HG03354 (cell line): ENCODE results near the gene CD14.
"Not testable (repeated sequence)": the region's sequence is repeated elsewhere in the genome, so short reads cannot be mapped to it uniquely, and the experiment has no call there.

Experiments used
- ATAC-seq: cut with Tn5 transposase; IDR thresholded peaks from one replicate; pipeline ENCODE4 v1.9.1; 2021; ENCODE audit warnings: mild to moderate bottlenecking; ENCODE audit not compliant: unreplicated experiment, poor library complexity, severe bottlenecking

CD14 gene

DNA sequence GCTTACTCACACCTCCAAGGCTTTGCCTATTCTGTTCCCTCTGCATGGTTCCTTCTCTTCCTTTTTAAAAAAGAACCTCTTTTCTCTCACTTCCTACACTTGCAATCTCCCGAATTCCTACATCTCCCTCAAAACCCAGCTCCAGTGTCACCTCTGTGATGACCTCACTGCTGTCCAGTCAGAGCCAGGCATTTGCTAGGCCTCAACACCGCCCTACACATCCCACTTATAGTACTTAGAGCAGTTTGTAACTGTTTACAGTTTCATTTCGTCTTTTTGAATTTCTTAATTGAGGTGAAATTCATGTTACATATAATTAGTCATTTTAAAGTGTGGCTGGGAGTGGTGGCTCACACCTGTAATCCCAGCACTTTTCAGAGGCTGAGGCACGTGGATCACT is 30.8 kb downstream of the CD14 start:
- ATAC-seq, result no peak

DNA sequence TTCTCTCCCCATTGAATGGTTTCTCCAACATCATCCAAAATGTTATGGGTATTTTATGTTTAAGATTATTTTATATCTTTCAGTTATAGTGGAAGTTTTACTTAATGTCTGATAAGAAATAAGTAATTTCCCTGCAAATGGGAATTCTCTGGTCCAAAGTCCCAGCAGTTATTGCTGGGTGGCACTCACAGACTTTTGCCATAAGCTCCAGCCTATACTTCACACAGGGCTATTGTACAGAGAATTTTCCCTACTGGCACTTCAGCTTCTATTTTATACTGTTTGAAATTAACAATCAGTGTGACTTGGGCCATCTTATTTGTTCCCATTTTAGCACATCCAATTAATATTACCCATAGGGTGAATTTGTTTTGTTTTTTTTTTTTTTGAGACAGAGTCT is 32.9 kb downstream of the CD14 start:
- ATAC-seq, result no peak

DNA sequence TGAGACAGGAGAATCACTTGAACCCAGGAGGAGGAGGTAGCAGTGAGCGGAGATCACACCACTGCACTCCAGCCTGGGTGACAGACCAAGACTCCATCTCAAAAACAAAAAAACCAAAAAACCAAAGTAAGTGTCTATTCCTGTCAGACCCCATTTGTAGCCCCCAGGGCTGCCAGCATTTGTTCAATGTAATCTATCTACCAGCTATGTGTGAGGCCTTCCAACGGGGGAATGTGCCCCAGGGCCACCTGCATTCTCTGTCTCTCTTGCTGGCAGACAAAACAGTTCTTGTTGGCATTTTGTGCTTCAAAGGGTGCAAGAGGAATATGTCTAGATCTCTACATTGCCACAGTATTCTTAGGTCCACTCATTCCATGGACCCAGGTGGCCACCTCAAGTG is 34.1 kb downstream of the CD14 start:
- no peak for ATAC-seq

DNA sequence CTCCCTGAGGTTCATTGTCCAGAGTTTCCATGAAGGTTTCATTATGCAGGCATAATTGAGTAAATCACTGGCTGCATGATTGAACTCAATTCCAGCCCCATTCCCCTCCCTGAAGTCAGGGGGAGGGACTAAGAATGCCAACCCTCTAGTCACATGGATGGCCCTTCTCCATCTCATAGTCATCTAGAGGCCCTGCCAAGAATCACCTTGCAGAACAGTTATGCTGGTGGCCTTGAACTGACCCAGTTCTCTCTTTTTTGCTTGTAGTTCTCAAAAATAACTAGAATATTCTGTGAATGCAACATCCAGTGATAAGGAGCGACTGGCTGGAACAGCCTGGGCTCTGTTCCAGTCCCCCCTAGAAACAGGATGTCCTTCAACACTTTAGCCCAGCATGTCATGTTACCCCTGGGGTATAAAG is 36.6 kb downstream of the CD14 start:
- ATAC-seq, result no peak

DNA sequence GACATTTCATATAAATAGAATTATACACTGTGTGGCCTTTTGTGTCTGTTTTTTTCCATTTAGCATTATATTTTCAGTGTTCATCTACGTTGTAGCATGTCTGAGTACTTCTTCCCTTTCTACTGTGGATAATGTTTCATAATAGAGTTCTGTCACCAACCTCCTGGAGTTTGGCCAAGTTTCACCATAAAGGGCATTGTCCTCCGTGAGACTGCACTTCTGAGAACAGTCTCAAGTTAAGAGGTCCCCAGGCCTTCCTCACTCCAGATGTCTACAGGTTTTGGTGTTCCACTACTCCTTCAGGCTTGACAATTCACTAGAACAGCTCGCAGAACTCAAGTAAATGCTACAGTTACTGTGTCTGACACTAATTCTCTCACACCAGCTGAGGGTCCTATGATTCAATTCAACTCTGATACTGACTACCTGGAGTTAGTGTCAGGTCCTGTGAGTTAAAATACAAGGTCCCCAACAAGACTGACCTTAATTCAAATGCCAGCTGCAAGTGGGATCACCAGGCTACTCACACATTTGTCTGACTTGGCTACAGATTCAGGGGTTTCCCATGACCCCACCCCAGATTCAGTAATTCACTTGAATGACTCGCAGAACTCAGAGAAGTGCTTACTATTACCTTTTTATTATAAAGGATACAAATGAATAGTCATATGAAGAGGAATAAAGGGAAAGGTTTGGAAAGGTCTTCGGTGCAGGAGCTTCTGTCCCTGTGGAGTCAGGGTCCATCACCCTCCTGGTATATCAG is 37.3 kb downstream of the CD14 start:
- ATAC-seq, result no peak

DNA sequence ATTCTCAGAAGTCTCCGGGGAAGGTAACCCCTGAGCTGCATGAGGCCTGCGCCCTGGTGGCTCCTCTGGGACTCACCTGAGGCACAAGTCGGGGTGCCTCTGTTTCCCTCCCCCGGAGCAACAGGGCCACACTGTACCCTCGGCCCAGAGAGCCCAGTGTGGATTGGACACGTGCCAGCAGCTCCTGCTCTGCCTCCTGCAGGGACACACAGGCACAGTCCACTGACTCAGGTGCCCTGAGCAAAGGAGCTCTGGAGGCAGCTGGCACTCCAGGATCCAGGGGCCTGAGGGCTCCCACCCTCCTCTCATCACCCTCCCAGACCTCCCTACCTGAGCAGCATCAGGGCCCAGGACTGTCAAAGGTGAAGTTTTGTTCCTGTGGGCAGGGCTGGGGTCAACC is 38.8 kb downstream of the CD14 start:
- ATAC-seq, result no peak

DNA sequence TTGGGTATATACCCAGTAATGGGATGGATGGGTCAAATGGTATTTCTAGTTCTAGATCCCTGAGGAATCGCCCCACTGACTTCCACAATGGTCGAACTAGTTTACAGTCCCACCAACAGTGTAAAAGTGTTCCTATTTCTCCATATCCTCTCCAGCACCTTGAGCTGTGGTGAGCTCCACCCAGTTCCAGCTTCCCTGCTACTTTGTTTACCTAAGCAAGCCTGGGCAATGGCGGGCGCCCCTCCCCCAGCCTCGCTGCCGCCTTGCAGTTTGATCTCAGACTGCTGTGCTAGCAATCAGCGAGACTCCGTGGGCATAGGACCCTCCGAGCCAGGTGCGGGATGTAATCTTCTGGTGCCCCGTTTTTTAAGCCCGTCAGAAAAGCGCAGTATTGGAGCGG is 39.9 kb downstream of the CD14 start:
- not testable (repeated sequence) for ATAC-seq

DNA sequence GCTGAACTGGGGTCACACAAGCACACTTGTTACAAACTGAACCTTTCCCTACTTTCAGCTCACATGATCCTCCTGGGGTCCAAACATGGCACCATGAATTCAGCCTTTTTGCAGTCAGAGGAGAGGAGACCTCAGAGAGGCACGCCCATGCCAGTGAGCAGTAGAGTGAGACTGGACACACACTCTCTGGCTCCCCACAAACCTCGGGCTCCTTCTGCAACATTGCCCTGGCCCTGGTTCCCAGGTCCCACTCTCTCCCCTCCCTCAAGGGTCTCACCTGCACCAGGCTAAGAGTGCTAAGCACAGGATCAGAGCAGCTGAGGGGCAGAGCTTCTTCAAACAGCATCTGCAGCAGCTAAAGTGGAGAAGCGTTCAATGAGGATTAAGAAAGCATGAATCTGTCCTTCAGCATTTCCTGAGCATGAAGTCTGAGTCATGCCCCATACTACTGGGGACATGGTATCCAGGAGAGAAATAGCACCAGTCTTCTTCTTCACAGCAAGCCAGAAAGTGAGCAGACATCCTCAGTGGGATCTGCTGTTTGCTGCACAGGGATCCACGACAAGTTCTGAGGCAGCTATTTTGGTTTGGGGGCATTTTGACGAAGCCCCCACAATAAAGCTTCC is 41.1 kb downstream of the CD14 start:
- no peak for ATAC-seq

DNA sequence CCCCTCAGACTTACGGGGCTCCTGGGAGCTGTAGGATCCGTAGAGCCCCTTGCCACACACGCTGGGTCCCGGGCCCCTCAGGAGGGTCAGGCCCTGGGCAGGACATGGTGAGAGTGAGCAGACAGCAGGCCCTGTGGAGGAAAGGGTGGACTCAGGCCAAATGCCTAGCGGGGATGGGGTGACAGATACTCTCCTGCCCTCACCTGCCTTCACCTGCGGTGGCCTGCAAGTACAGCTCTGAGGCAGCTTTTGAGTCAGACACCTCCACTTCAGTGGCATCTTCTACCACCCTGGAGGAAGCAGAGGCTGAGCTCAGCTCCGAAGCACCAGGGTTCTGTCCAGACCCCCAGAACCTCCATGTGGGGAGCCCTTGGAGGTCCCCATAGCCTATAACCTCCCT is 42.1 kb downstream of the CD14 start:
- ATAC-seq, result no peak

DNA sequence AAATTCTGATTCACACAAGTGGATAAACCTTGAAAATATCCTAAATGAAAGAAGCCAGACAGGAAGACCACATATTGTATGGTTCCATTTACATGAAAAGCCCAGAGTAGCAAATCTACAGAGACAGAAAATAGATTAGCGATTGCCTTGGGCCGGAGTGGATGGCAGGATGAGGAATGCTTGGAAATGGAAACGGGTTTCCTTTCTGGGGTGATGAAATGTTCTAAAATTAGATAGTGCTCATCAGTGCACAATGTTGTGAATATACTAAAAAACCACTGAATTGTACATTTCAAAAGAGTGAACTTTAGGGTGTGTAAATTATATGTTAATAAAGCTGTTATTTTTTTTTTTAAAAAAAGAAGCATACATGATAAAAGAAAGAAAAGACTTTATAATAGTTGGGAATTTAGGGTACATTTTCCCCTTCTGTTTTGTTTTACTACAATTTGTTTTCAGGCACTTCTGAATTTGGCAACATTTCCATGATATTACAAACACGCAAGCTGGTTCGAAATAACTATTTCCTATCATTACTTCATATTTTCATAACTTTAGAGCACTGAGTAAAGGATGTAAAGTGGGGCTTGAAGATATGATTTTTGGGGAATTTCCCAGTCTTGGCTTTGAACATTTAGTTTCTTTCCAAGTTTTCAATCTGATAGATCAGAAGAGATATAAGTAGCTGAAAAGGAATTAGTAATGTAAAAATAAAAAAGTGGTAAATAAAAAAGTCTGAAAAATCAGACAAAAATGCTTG is 44.5 kb downstream of the CD14 start:
- ATAC-seq, result no peak

DNA sequence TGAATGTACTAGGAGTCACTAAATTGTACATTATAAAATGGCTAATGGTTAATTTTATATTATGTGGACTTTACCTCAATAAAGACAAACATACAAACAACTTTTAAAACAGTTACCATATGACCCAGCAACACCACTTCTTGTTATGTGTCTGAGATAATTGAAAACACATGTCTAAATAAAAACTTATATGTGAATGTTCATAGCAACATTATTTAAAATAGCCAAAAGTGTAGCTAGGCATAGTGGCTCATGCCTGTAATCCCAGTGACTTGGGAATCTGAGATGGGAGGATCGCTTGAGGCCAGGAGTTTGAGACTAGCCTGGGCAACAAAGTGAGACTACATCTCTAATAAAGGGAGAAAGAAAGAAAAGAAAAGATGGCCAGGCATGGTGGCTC is 45.5 kb downstream of the CD14 start:
- no peak for ATAC-seq
